HG03039 (cell line): ENCODE results near the gene CDK8.

Experiments used
- ATAC-seq: cut with Tn5 transposase; IDR thresholded peaks from one replicate; pipeline ENCODE4 v1.9.1; 2021; ENCODE audit warnings: mild to moderate bottlenecking, moderate library complexity; ENCODE audit not compliant: unreplicated experiment

Gene CDK8

GRCh38 chr13:26435646-26436045, 181.7 kb downstream of the CDK8 start:
- ATAC-seq, result no peak

- no peak for ATAC-seq
Observed at GRCh38 chr13:26436914-26437313, 183.0 kb downstream of the CDK8 start.

- no peak for ATAC-seq
Observed at GRCh38 chr13:26440111-26440510, 186.2 kb downstream of the CDK8 start.

GRCh38 chr13:26441476-26441875, 187.5 kb downstream of the CDK8 start:
- no peak for ATAC-seq

- no peak for ATAC-seq
Observed at GRCh38 chr13:26442541-26442940, 188.6 kb downstream of the CDK8 start.

GRCh38 chr13:26445092-26445491, 191.2 kb downstream of the CDK8 start:
- no peak for ATAC-seq

- ATAC-seq, result no peak
Observed at GRCh38 chr13:26446751-26447150, 192.8 kb downstream of the CDK8 start.

GRCh38 chr13:26448032-26448431, 194.1 kb downstream of the CDK8 start:
- ATAC-seq, result no peak

GRCh38 chr13:26449063-26449848, 195.3 kb downstream of the CDK8 start:
- ATAC-seq, result no peak
